Lower lobe of right lung (tissue), 2 donors: Measurements from ENCODE around the gene ZNF277. TPM values are rescaled to one million over a fixed set of nuclear protein-coding genes. Genes with fewer than 3 reads are reported as not detected.

Experiments used
- ATAC-seq, 2 donors: fragments of 200-7000 bp; cut with Tn5 transposase; one replicate each; pipeline ENCODE4 v1.9.1; 2020 to 2022; ENCODE audit warnings: mild to moderate bottlenecking in 2 of 2, moderate library complexity in 2 of 2
- DNase-seq: peaks from one replicate; pipeline ENCODE4 v3.0.0-alpha.2; 2020
- H3K27ac ChIP-seq: fragments of 200-600 bp; one replicate; pipeline ENCODE4 v1.8.0; 2022
- H3K27me3 ChIP-seq: fragments of 200-600 bp; one replicate; pipeline ENCODE4 v1.8.0; 2022; ENCODE audit warnings: low read depth
- H3K36me3 ChIP-seq: fragments of 200-600 bp; one replicate; pipeline ENCODE4 v1.8.0; 2022; ENCODE audit warnings: mild to moderate bottlenecking
- H3K4me1 ChIP-seq: fragments of 200-600 bp; one replicate; pipeline ENCODE4 v1.8.0; 2022
- H3K4me3 ChIP-seq: fragments of 200-600 bp; one replicate; pipeline ENCODE4 v1.8.0; 2022; ENCODE audit warnings: mild to moderate bottlenecking
- H3K9me3 ChIP-seq: fragments of 200-600 bp; one replicate; pipeline ENCODE4 v1.8.0; 2022
- CTCF ChIP-seq: fragments of 200-600 bp; IDR thresholded peaks from one replicate; pipeline ENCODE4 v1.8.0; 2022; ENCODE audit warnings: antibody characterized with exemption, mild to moderate bottlenecking
- intact Hi-C: fragments of 100-400 bp; cut with DNase I; formaldehyde crosslinking; loops from one replicate; pipeline ENCODE4 v1.11.0; 2022
- total RNA-seq: library from RNA; stranded (reverse); fragmentation: NEBNext Ultra II Directional; extraction: Animal tissue kit (Norgen Biotek cat#: 25700); gene quantifications from one replicate; pipeline ENCODE4 v1.2.1, GENCODE V29; 2021
- donor health status: DM: no; HTN: yes; CAD: no; lungs with severe emphysema.

The ZNF277 gene
- total RNA-seq, 1 donor from 2014 or later = 33.3 TPM

GRCh38 chr7:112161253-112162141 lies 45.0 kb upstream of the ZNF277 start:
- ATAC-seq (no peak), DNase-seq (no peak)
- Histone ChIP-seq H3K4me1 (peaks cover 61% of the 10 kb centered on the region), H3K9me3 (no peaks in the 10 kb centered on the region), H3K27me3 (no peaks in the 10 kb centered on the region), H3K27ac (peak overlapping the region; percentile 63), H3K4me3 (no peak overlapping the region), H3K36me3 (no peaks in the 10 kb centered on the region)
- no peak for TF ChIP-seq CTCF
- intact Hi-C loops = no loop called here

GRCh38 chr7:112162142-112162766 lies 44.2 kb upstream of the ZNF277 start:
- intact Hi-C loops = no loop called here
- ATAC-seq = peak; percentile 76 to 86
- Histone ChIP-seq H3K4me3 (no peak overlapping the region), H3K27ac (peak overlapping the region; percentile 26), H3K27me3 (no peaks in the 10 kb centered on the region), H3K36me3 (no peaks in the 10 kb centered on the region), H3K9me3 (no peaks in the 10 kb centered on the region), H3K4me1 (peaks cover 64% of the 10 kb centered on the region)
- DNase-seq = peak; percentile 50
- TF ChIP-seq CTCF = no peak

GRCh38 chr7:112162784-112163506 lies 43.5 kb upstream of the ZNF277 start:
- Histone ChIP-seq H3K9me3 (no peaks in the 10 kb centered on the region), H3K36me3 (no peaks in the 10 kb centered on the region), H3K27me3 (no peaks in the 10 kb centered on the region), H3K27ac (peak overlapping the region; percentile 26), H3K4me1 (peaks cover 64% of the 10 kb centered on the region), H3K4me3 (no peak overlapping the region)
- no peak for TF ChIP-seq CTCF
- DNase-seq (no peak), ATAC-seq (no peak)
- intact Hi-C loops = no loop called here

GRCh38 chr7:112167147-112167546 lies 39.3 kb upstream of the ZNF277 start:
- Histone ChIP-seq H3K9me3 (no peaks in the 10 kb centered on the region), H3K4me1 (peaks cover 25% of the 10 kb centered on the region), H3K4me3 (no peak overlapping the region), H3K27me3 (no peaks in the 10 kb centered on the region), H3K27ac (no peak overlapping the region), H3K36me3 (no peaks in the 10 kb centered on the region)
- intact Hi-C loops = no loop called here
- DNase-seq = no peak
- no peak for TF ChIP-seq CTCF
- ATAC-seq = no peak

- no peak overlapping the region for H3K4me3 ChIP-seq
- intact Hi-C loops = no loop called here
Observed at GRCh38 chr7:112168915-112169314, 37.6 kb upstream of the ZNF277 start.

More at GRCh38 chr7:112168915-112169314, 37.6 kb upstream of the ZNF277 start:
- H3K4me1 ChIP-seq = peaks cover 21% of the 10 kb centered on the region
- ATAC-seq (no peak), DNase-seq (no peak)
- no peaks in the 10 kb centered on the region for H3K36me3 ChIP-seq
- H3K27ac ChIP-seq = no peak overlapping the region
- H3K27me3 ChIP-seq = no peaks in the 10 kb centered on the region
- TF ChIP-seq CTCF = no peak
- H3K9me3 ChIP-seq = no peaks in the 10 kb centered on the region
